ENCODE measurements around the gene SUFU.

Gene SUFU

GRCh38 chr10:102645741-102646609 is 142.2 kb downstream of the SUFU start:
- in situ Hi-C loops (cut with MboI; ENCODE audit: low pct_unique_long_range_greater_than_20kb, low sequenced_read_pairs, unreplicated experiment): no loop called here
- TF ChIP-seq CTCF (IDR thresholded peaks at IDR 0.05; ENCODE audit: extremely low read depth, insufficient read depth, missing control alignments): no peak
- peak; percentile 82 for DNase-seq (ENCODE audit: low spot score)

- DNase-seq (ENCODE audit: low spot score): no peak
- TF ChIP-seq CTCF (IDR thresholded peaks at IDR 0.05; ENCODE audit: extremely low read depth, insufficient read depth, missing control alignments): no peak
- in situ Hi-C loops (cut with MboI; ENCODE audit: low pct_unique_long_range_greater_than_20kb, low sequenced_read_pairs, unreplicated experiment): no loop called here
Measured at GRCh38 chr10:102646610-102647442, 143.1 kb downstream of the SUFU start.

- TF ChIP-seq CTCF (IDR thresholded peaks at IDR 0.05; ENCODE audit: extremely low read depth, insufficient read depth, missing control alignments): no peak
- DNase-seq (ENCODE audit: low spot score): no peak
- in situ Hi-C loops (cut with MboI; ENCODE audit: low pct_unique_long_range_greater_than_20kb, low sequenced_read_pairs, unreplicated experiment): no loop called here
Measured at GRCh38 chr10:102647443-102648268, 143.9 kb downstream of the SUFU start.

- no peak for DNase-seq (ENCODE audit: low spot score)
- in situ Hi-C loops (cut with MboI; ENCODE audit: low pct_unique_long_range_greater_than_20kb, low sequenced_read_pairs, unreplicated experiment): no loop called here
- TF ChIP-seq CTCF (IDR thresholded peaks at IDR 0.05; ENCODE audit: extremely low read depth, insufficient read depth, missing control alignments): no peak
Measured at GRCh38 chr10:102648269-102648888, 144.6 kb downstream of the SUFU start.

GRCh38 chr10:102648889-102649796 is 145.4 kb downstream of the SUFU start:
- TF ChIP-seq CTCF (IDR thresholded peaks at IDR 0.05; ENCODE audit: extremely low read depth, insufficient read depth, missing control alignments): no peak
- no peak for DNase-seq (ENCODE audit: low spot score)
- in situ Hi-C loops (cut with MboI; ENCODE audit: low pct_unique_long_range_greater_than_20kb, low sequenced_read_pairs, unreplicated experiment): no loop called here

All from GM13977 (cell line).